HepG2 (cell line): ENCODE measurements around the gene MYOM1. TPM values are rescaled to one million over a fixed set of nuclear protein-coding genes. Genes with fewer than 3 reads are reported as not detected.

Experiments used
- ATAC-seq: fragments of 200-7000 bp; cut with Tn5 transposase; 3 replicates; pipeline ENCODE4 v1.9.1; 2020; ENCODE audit warnings: mild to moderate bottlenecking, moderate library complexity
- BruUV-seq: library from RNA; stranded (reverse); fragments of 400-500 nt; replicated peaks from 2 replicates; lab custom pipeline; 2021; lab: Mats Ljungman, UMichigan
- CTCF ChIA-PET: fragments of 300-600 bp; formaldehyde crosslinking; extraction: SDS; loops from one replicate; lab custom pipeline; 2021; ENCODE audit warnings: low total read pairs, inconsistent platforms, low intra/inter-chr PET ratio; lab: Yijun Ruan, JAX
- POLR2A ChIA-PET: fragments of 350-600 bp; sonication (Branson Sonifier 250); formaldehyde crosslinking; loops from one replicate; lab custom pipeline; 2020; ENCODE audit warnings: antibody characterized with exemption, inconsistent platforms; lab: Yijun Ruan, JAX
- DNase-seq: peaks from one replicate; pipeline ENCODE4 v3.0.0-alpha.2; 2015; ENCODE audit warnings: low spot score
- FAIRE-seq: peaks from 3 replicates; lab custom pipeline; 2011; peaks lifted over from hg19 to GRCh38; lab: Jason Lieb, UNC
- H2AFZ ChIP-seq: one replicate; pipeline ENCODE4 v1.6.1; 2011; ENCODE audit warnings: low read length, inconsistent platforms
- H3K27ac ChIP-seq: fragments of 300-600 bp; 3 replicates; pipeline ENCODE4 v1.8.0; 2011; ENCODE audit warnings: mixed run types, mild to moderate bottlenecking, mixed read lengths, low read length, inconsistent platforms; ENCODE audit not compliant: insufficient read depth; ENCODE audit errors: extremely low read length
- H3K27me3 ChIP-seq, 2 experiments: fragments of 200-600 bp in 1 of 2; 2 replicates in 1 of 2; 3 replicates in 1 of 2; pipeline versions ENCODE4 v1.6.0 to v1.8.0; 2011; ENCODE audit warnings: low read length in 2 of 2, mild to moderate bottlenecking in 2 of 2, moderate library complexity in 2 of 2, inconsistent platforms in 1 of 2; ENCODE audit not compliant: insufficient read depth in 2 of 2, control insufficient read depth in 1 of 2
- H3K36me3 ChIP-seq, 2 experiments: fragments of 200-600 bp in 1 of 2; replicated peaks in 1 of 2; 2 replicates in 1 of 2; 3 replicates in 1 of 2; pipeline versions ENCODE4 v1.5.1 to v1.8.0; 2011; ENCODE audit warnings: low read length in 2 of 2, inconsistent platforms in 1 of 2; ENCODE audit not compliant: insufficient read depth in 2 of 2, control insufficient read depth in 1 of 2
- H3K4me1 ChIP-seq: 2 replicates; pipeline ENCODE4 v1.5.1; 2012; ENCODE audit warnings: low read length, inconsistent platforms; ENCODE audit not compliant: insufficient read depth
- H3K4me2 ChIP-seq: 2 replicates; pipeline ENCODE4 v1.6.0; 2011; ENCODE audit warnings: low read depth, low read length, inconsistent platforms
- H3K4me3 ChIP-seq, 3 experiments: fragments of 200-600 bp in 1 of 3; sonication (generic), shearing (Covaris generic) in 1 of 3; replicated peaks in 1 of 3; 2 replicates each; pipeline ENCODE4 v1.5.1; 2011 to 2016; ENCODE audit warnings: low read length in 3 of 3, inconsistent platforms in 2 of 3, low read depth in 2 of 3, mild to moderate bottlenecking in 2 of 3, control low read depth in 1 of 3, mixed read lengths in 1 of 3; ENCODE audit not compliant: insufficient read depth in 1 of 3
- H3K79me2 ChIP-seq: one replicate; pipeline ENCODE4 v1.6.1; 2011; ENCODE audit warnings: low read length, inconsistent platforms; ENCODE audit not compliant: insufficient read depth
- H3K9ac ChIP-seq: 2 replicates; pipeline ENCODE4 v1.6.0; 2011; ENCODE audit warnings: mild to moderate bottlenecking, low read depth, low read length, inconsistent platforms; ENCODE audit not compliant: insufficient read depth
- H3K9me3 ChIP-seq: 2 replicates; pipeline ENCODE4 v1.5.1; 2012; ENCODE audit warnings: mild to moderate bottlenecking, low read length
- H4K20me1 ChIP-seq: 2 replicates; pipeline ENCODE4 v1.6.0; 2011; ENCODE audit warnings: inconsistent platforms, mild to moderate bottlenecking, low read length, moderate library complexity; ENCODE audit not compliant: insufficient read depth
- FOSL2 ChIP-seq: sonication (generic); formaldehyde crosslinking; IDR thresholded peaks from 2 replicates; pipeline ENCODE4 v1.4.0; 2020; ENCODE audit warnings: missing genetic modification reagents
- HINFP ChIP-seq: sonication (generic); formaldehyde crosslinking; IDR thresholded peaks from 2 replicates; pipeline ENCODE4 v1.4.0; 2020; ENCODE audit warnings: low read depth, mild to moderate bottlenecking, missing genetic modification reagents
- JDP2 ChIP-seq: sonication (generic); formaldehyde crosslinking; IDR thresholded peaks from 2 replicates; pipeline ENCODE4 v1.8.1; 2022; ENCODE audit warnings: missing genetic modification reagents, borderline replicate concordance
- JUNB ChIP-seq: sonication (generic); formaldehyde crosslinking; IDR thresholded peaks from 2 replicates; pipeline ENCODE4 v1.8.0; 2022; ENCODE audit warnings: missing genetic modification reagents, mild to moderate bottlenecking, borderline replicate concordance
- MEF2D ChIP-seq: sonication (generic); formaldehyde crosslinking; IDR thresholded peaks from 2 replicates; pipeline ENCODE4 v1.5.1; 2020; ENCODE audit warnings: mild to moderate bottlenecking, missing genetic modification reagents
- NR2F1 ChIP-seq, 2 experiments: fragments of 450-650 bp in 1 of 2; formaldehyde crosslinking in 1 of 2; IDR thresholded peaks; 2 replicates each; pipeline versions ENCODE4 v1.5.0 to v1.6.1; 2016 to 2020; ENCODE audit warnings: mild to moderate bottlenecking in 1 of 2, missing compliant biosample characterization in 1 of 2, missing genetic modification reagents in 1 of 2, moderate library complexity in 1 of 2
- POLR2G ChIP-seq: fragments of 200-400 bp; formaldehyde crosslinking; IDR thresholded peaks from 2 replicates; pipeline ENCODE4 v1.6.1; 2018; ENCODE audit warnings: mild to moderate bottlenecking, low read depth, low read length, moderate library complexity
- STAT6 ChIP-seq: sonication (generic); formaldehyde crosslinking; IDR thresholded peaks from 2 replicates; pipeline ENCODE4 v1.4.0; 2020; ENCODE audit warnings: missing genetic modification reagents, mild to moderate bottlenecking, borderline replicate concordance
- TAF15 ChIP-seq: fragments of 200-400 bp; formaldehyde crosslinking; IDR thresholded peaks from one replicate; pipeline ENCODE4 v1.6.1; 2018; ENCODE audit warnings: mild to moderate bottlenecking, low read depth, low read length; ENCODE audit not compliant: poor library complexity, severe bottlenecking
- YEATS4 ChIP-seq: sonication (generic); formaldehyde crosslinking; IDR thresholded peaks from 2 replicates; pipeline ENCODE4 v1.4.0; 2020; ENCODE audit warnings: missing genetic modification reagents, borderline replicate concordance
- ZC3H13 ChIP-seq: sonication (generic); formaldehyde crosslinking; IDR thresholded peaks from 2 replicates; pipeline ENCODE4 v1.8.1; 2023; ENCODE audit warnings: mild to moderate bottlenecking, missing genetic modification reagents, moderate library complexity
- ZNF230 ChIP-seq: sonication (generic); formaldehyde crosslinking; IDR thresholded peaks from 2 replicates; pipeline ENCODE4 v1.4.0; 2020; ENCODE audit warnings: mild to moderate bottlenecking, missing genetic modification reagents
- ZNF3 ChIP-seq: IDR thresholded peaks from 2 replicates; pipeline ENCODE4 v1.7.0; 2017; ENCODE audit warnings: inconsistent platforms
- ZNF337 ChIP-seq: sonication (generic); formaldehyde crosslinking; IDR thresholded peaks from 2 replicates; pipeline ENCODE4 v1.5.1; 2020; ENCODE audit warnings: missing genetic modification reagents, low read depth, mild to moderate bottlenecking, borderline replicate concordance
- ZNF775 ChIP-seq: sonication (generic); formaldehyde crosslinking; IDR thresholded peaks from 2 replicates; pipeline ENCODE4 v1.4.0; 2020; ENCODE audit warnings: missing genetic modification reagents, mild to moderate bottlenecking, moderate library complexity, borderline replicate concordance
- ZNF788 ChIP-seq: sonication (generic); formaldehyde crosslinking; IDR thresholded peaks from 2 replicates; pipeline ENCODE4 v1.5.0; 2020; ENCODE audit warnings: mild to moderate bottlenecking, missing genetic modification reagents, borderline replicate concordance
- ZNF790 ChIP-seq: sonication (generic); formaldehyde crosslinking; IDR thresholded peaks from 2 replicates; pipeline ENCODE4 v1.8.0; 2022; ENCODE audit warnings: missing genetic modification reagents, mild to moderate bottlenecking, borderline replicate concordance
- ZNF839 ChIP-seq: sonication (generic); formaldehyde crosslinking; IDR thresholded peaks from 2 replicates; pipeline ENCODE4 v1.4.0; 2020; ENCODE audit warnings: missing genetic modification reagents, mild to moderate bottlenecking, borderline replicate concordance
- WGBS: methylation state at CpG from one replicate; pipeline ENCODE4 v1.1.6; 2017; ENCODE audit warnings: low lambda C conversion rate; 5-methylcytosine and 5-hydroxymethylcytosine counted together
- in situ Hi-C: cut with HindIII; loops from 2 replicates; pipeline ENCODE4 v1.10.0; 2017; ENCODE audit warnings: low pct_unique_long_range_greater_than_20kb; ENCODE audit not compliant: extremely low pct_ligation_motif_present
- intact Hi-C: fragments of 100-400 bp; cut with micrococcal nuclease; formaldehyde crosslinking; loops from one replicate; pipeline ENCODE4 v1.10.0; 2022; ENCODE audit not compliant: unreplicated experiment
- polyA plus RNA-seq, 8 experiments: library from polyadenylated mRNA; depleted of rRNA in 3 of 8; stranded (reverse) in 7 of 8; unstranded in 1 of 8; fragments of >200 nt; fragmentation: Illumina TruSeq in 4 of 8; extraction: Trizol in 4 of 8; gene quantifications; 2 replicates each; pipeline versions ENCODE4 v1.2.1 to v1.2.3, GENCODE V29; 2011 to 2016; ENCODE audit warnings: low read depth in 4 of 8, missing spikeins in 1 of 8, mixed read lengths in 1 of 8; ENCODE audit not compliant: insufficient read depth in 1 of 8
- total RNA-seq, 5 experiments: library from RNA; depleted of rRNA; stranded (reverse); fragments of >200 nt; fragmentation: Illumina TruSeq; extraction: Trizol; gene quantifications; 2 replicates each; pipeline ENCODE4 v1.2.3, GENCODE V29; 2016; ENCODE audit warnings: low read depth in 1 of 5

The MYOM1 gene
- total and polyA plus RNA-seq, 2 of the 13 experiments (the other 11 are each of a cell fraction or from before 2014, with no cell fraction given): 0.46 to 0.98 TPM

GRCh38 chr18:3061581-3062312 lies 158.0 kb downstream of the MYOM1 start:
- ATAC-seq (no peak), FAIRE-seq (no peak), DNase-seq (no peak)
- Histone ChIP-seq H3K9me3 (no peaks in the 10 kb centered on the region), H3K36me3 (no peaks in the 10 kb centered on the region), H4K20me1 (no peaks in the 10 kb centered on the region), H3K9ac (peak overlapping the region; percentile 70), H3K79me2 (peaks cover 12% of the 10 kb centered on the region), H3K4me3 (peak overlapping the region in 1 of 3 experiments; percentile 55; a peak in 1 of 6 replicates), H3K4me2 (peak overlapping the region; percentile 73), H3K4me1 (peaks cover 72% of the 10 kb centered on the region), H3K27me3 (no peaks in the 10 kb centered on the region), H2AFZ (no peak overlapping the region), H3K27ac (peak overlapping the region; percentile 92)
- in situ Hi-C loops (loop anchor here (5.0 to 25.0 kb wide), 3 partner anchors 44 to 401 kb away; partner anchors contain the start of gene TGIF1), intact Hi-C loops (loop anchor here (2.0 to 5.0 kb wide), 5 partner anchors 34 to 185 kb away; partner anchors contain the start of gene MYL12A)
- no TSS peak for BruUV-seq
- 85% methylated on average over 11 of the region's 11 CpGs for WGBS
- POLR2A ChIA-PET: interaction anchor here (0.9 to 3.2 kb wide), 10 partner anchors 9 to 185 kb away, joined by 3 to 19 read pairs (median 6); partner anchors contain the start of genes LPIN2 and MYL12A
- CTCF ChIA-PET: no interaction called here
- TF ChIP-seq JUNB (CRISPR knock-in tag) (no peak), HINFP (CRISPR knock-in tag) (no peak), POLR2G (0 out of 2 replicates have a peak, but pooled peaks have one; percentile 24), STAT6 (CRISPR knock-in tag) (no peak), YEATS4 (no peak), ZC3H13 (0 out of 2 replicates have a peak, but pooled peaks have one; percentile 62), ZNF230 (CRISPR knock-in tag) (no peak), ZNF775 (CRISPR knock-in tag) (no peak), ZNF788 (CRISPR knock-in tag) (no peak), ZNF337 (0 out of 2 replicates have a peak, but pooled peaks have one; percentile 13), ZNF790 (CRISPR knock-in tag) (no peak), ZNF839 (CRISPR knock-in tag) (no peak), JDP2 (CRISPR knock-in tag) (no peak), ZNF3 (no peak), TAF15 (no peak), FOSL2 (CRISPR knock-in tag) (no peak), MEF2D (CRISPR knock-in tag) (no peak), NR2F1 (CRISPR knock-in tag; IDR thresholded peaks at IDR 0.05) (no peak)
